ENCODE results near the gene BTG1. TPM values are rescaled to one million over a fixed set of nuclear protein-coding genes. Genes with fewer than 3 reads are reported as not detected.

BTG1 gene
- total and polyA plus RNA-seq, 2 of the 8 experiments (the other 6 are each of a cell fraction or from before 2014, with no cell fraction given): 17.1 to 32.7 TPM

- Histone ChIP-seq H3K4me1 (replicated peaks in 1 of 4; ENCODE audit: control insufficient read depth in 3 of 4, insufficient read depth in 4 of 4, low read length in 3 of 4) (peaks cover 0 to 4% (median 3%) of the 10 kb centered on the region in 4 experiments; a peak in 3 of 7 replicates), H2AFZ (ENCODE audit: low read length) (no peak overlapping the region), H3K36me3 (ENCODE audit: control insufficient read depth in 2 of 4, insufficient read depth in 4 of 4, low read length in 3 of 4) (no peaks in the 10 kb centered on the region), H2BK5ac (ENCODE audit: low read depth, low read length) (no peak overlapping the region), H2BK20ac (ENCODE audit: low read length) (no peak overlapping the region), H3K27ac (ENCODE audit: low read depth, low read length) (no peak overlapping the region), H4K8ac (ENCODE audit: extremely low read depth, insufficient read depth, low read length) (no peak overlapping the region), H4K20me1 (replicated peaks in 1 of 2; ENCODE audit: control insufficient read depth in 1 of 2, insufficient read depth in 2 of 2, low read length in 2 of 2) (no peaks in the 10 kb centered on the region), H3K14ac (ENCODE audit: insufficient read length) (no peak overlapping the region), H3K23me2 (ENCODE audit: low read depth, low read length) (no peaks in the 10 kb centered on the region), H3K18ac (ENCODE audit: extremely low read depth, low read length) (no peak overlapping the region), H3K27me3 (replicated peaks in 1 of 4; ENCODE audit: control insufficient read depth in 3 of 4, extremely low read depth in 1 of 4, insufficient read depth in 3 of 4, low read length in 3 of 4) (no peaks in the 10 kb centered on the region), H2BK12ac (ENCODE audit: low read depth, low read length) (no peak overlapping the region), H2AK5ac (ENCODE audit: low read depth, low read length) (no peak overlapping the region), H4K91ac (replicated peaks; ENCODE audit: insufficient read length, low read length) (no peak overlapping the region), H3K79me1 (ENCODE audit: low read depth, low read length) (no peaks in the 10 kb centered on the region), H2BK120ac (replicated peaks; ENCODE audit: low read depth, low read length) (no peak overlapping the region), H3K4me3 (ENCODE audit: extremely low read depth in 1 of 4, insufficient read depth in 2 of 4, low read depth in 3 of 4, low read length in 4 of 4) (no peak overlapping the region), H3K23ac (ENCODE audit: insufficient read length) (no peak overlapping the region), H3K56ac (replicated peaks; ENCODE audit: insufficient read length, low read depth, low read length) (no peak overlapping the region), H3K79me2 (ENCODE audit: control insufficient read depth in 1 of 2, insufficient read depth in 2 of 2, low read length in 2 of 2) (no peaks in the 10 kb centered on the region), H3K4me2 (ENCODE audit: insufficient read depth in 1 of 2, low read depth in 2 of 2, low read length in 2 of 2) (no peak overlapping the region), H4K5ac (ENCODE audit: insufficient read length, low read depth, low read length) (no peak overlapping the region), H2BK15ac (ENCODE audit: low read length) (no peak overlapping the region), H3K4ac (replicated peaks; ENCODE audit: insufficient read length, low read depth, low read length) (no peak overlapping the region), H3K9me3 (ENCODE audit: insufficient read depth in 2 of 2, low read depth in 1 of 2, low read length in 1 of 2) (no peaks in the 10 kb centered on the region), H3K9ac (replicated peaks in 1 of 4; ENCODE audit: extremely low read depth in 1 of 4, low read depth in 3 of 4, low read length in 3 of 4) (no peak overlapping the region)
- FAIRE-seq (no peak), DNase-seq (ENCODE audit: low read depth in 1 of 2, low spot score in 2 of 2) (no peak)
- no peak for TF ChIP-seq POU5F1 (IDR thresholded peaks at IDR 0.05; ENCODE audit: low read depth, low read length)
- TF ChIP-seq TEAD4 (IDR thresholded peaks at IDR 0.05; ENCODE audit: low read depth, low read length): no peak
- TF ChIP-seq ZNF274 (IDR thresholded peaks at IDR 0.05; ENCODE audit: borderline replicate concordance, extremely low read depth, low read length): no peak
- no peak for TF ChIP-seq SUZ12 (IDR thresholded peaks at IDR 0.05; ENCODE audit: low read length)
- TF ChIP-seq CHD2 (IDR thresholded peaks at IDR 0.05; ENCODE audit: low read length): no peak
- TF ChIP-seq TAF1 (IDR thresholded peaks at IDR 0.05; ENCODE audit: low read depth, low read length): no peak
- CTCF ChIA-PET (ENCODE audit: partially characterized antibody): no interaction called here
- POLR2A ChIA-PET (ENCODE audit: partially characterized antibody): no interaction called here
- WGBS, 2 experiments (ENCODE audit: extremely low coverage in 1 of 2, insufficient coverage in 1 of 2, insufficient read length in 1 of 2, insufficient replicate concordance in 2 of 2, low coverage in 1 of 2, low lambda C conversion rate in 2 of 2, missing lambda C conversion rate in 1 of 2): 96% methylated on average over 2 of the region's 2 CpGs; no CpG with 5 or more reads in 1 of the 2 experiments
These were observed 6.3 kb upstream of the BTG1 start for GRCh38 chr12:92151916-92152315.
